GM23338 (cell line): ENCODE measurements around the gene RGS6. TPM values are rescaled to one million over a fixed set of nuclear protein-coding genes. Genes with fewer than 3 reads are reported as not detected.

Source experiments
- ATAC-seq: fragments of 200-7000 bp; cut with Tn5 transposase; 3 replicates; pipeline ENCODE4 v1.9.1; 2020
- DNase-seq: peaks from one replicate; pipeline ENCODE4 v3.0.0-alpha.2; 2015; ENCODE audit warnings: low spot score
- H2AFZ ChIP-seq: fragments of 200-600 bp; sonication (generic); 2 replicates; pipeline ENCODE4 v1.8.0; 2016; ENCODE audit warnings: antibody characterized with exemption, mild to moderate bottlenecking, moderate library complexity
- H3F3A ChIP-seq: fragments of 200-600 bp; sonication (generic); replicated peaks from 2 replicates; pipeline ENCODE4 v1.8.0; 2017; ENCODE audit warnings: antibody characterized with exemption, mixed run types, low read depth
- H3K27ac ChIP-seq: fragments of 200-600 bp; sonication (generic); 2 replicates; pipeline ENCODE4 v1.6.1; 2016; ENCODE audit warnings: low read depth
- H3K27me3 ChIP-seq: fragments of 200-600 bp; sonication (generic); 2 replicates; pipeline ENCODE4 v1.8.0; 2016; ENCODE audit warnings: mild to moderate bottlenecking, mixed run types, moderate library complexity; ENCODE audit not compliant: insufficient read depth
- H3K36me3 ChIP-seq: fragments of 200-600 bp; sonication (generic); 2 replicates; pipeline ENCODE4 v1.8.0; 2016; ENCODE audit warnings: mild to moderate bottlenecking; ENCODE audit not compliant: insufficient read depth
- H3K4me1 ChIP-seq: fragments of 200-600 bp; sonication (generic); 2 replicates; pipeline ENCODE4 v1.8.0; 2016; ENCODE audit warnings: mild to moderate bottlenecking, moderate library complexity; ENCODE audit not compliant: insufficient read depth
- H3K4me2 ChIP-seq: fragments of 200-600 bp; sonication (generic); 2 replicates; pipeline ENCODE4 v1.7.1; 2017; ENCODE audit warnings: mixed run types
- H3K4me3 ChIP-seq: fragments of 200-600 bp; sonication (generic); 2 replicates; pipeline ENCODE4 v1.6.1; 2016; ENCODE audit warnings: mixed run types
- H3K79me2 ChIP-seq: fragments of 200-600 bp; sonication (generic); replicated peaks from 2 replicates; pipeline ENCODE4 v1.8.0; 2017; ENCODE audit warnings: mild to moderate bottlenecking; ENCODE audit not compliant: insufficient read depth
- H3K9me2 ChIP-seq: fragments of 200-600 bp; sonication (generic); 2 replicates; pipeline ENCODE4 v1.8.0; 2017; ENCODE audit not compliant: insufficient read depth
- H4K20me1 ChIP-seq: fragments of 200-600 bp; sonication (generic); replicated peaks from 2 replicates; pipeline ENCODE4 v1.8.0; 2017; ENCODE audit warnings: mild to moderate bottlenecking; ENCODE audit not compliant: insufficient read depth
- H3K27ac Mint-ChIP-seq: 2 replicates; pipeline ENCODE4 v1.8.0; 2020; ENCODE audit warnings: inconsistent platforms, mild to moderate bottlenecking, moderate library complexity, mixed read lengths
- H3K27me3 Mint-ChIP-seq: 3 replicates; pipeline ENCODE4 v1.8.0; 2022; ENCODE audit warnings: low read depth, mild to moderate bottlenecking, moderate library complexity, mixed read lengths, inconsistent platforms; ENCODE audit not compliant: insufficient read depth, poor library complexity
- H3K36me3 Mint-ChIP-seq: 3 replicates; pipeline ENCODE4 v1.8.0; 2021; ENCODE audit warnings: low read depth, mild to moderate bottlenecking, inconsistent platforms, moderate library complexity, mixed read lengths
- H3K4me1 Mint-ChIP-seq: 3 replicates; pipeline ENCODE4 v1.8.0; 2020; ENCODE audit warnings: mild to moderate bottlenecking, inconsistent platforms, mixed read lengths
- H3K4me3 Mint-ChIP-seq: 3 replicates; pipeline ENCODE4 v1.8.0; 2021; ENCODE audit warnings: moderate library complexity, mild to moderate bottlenecking, inconsistent platforms, mixed read lengths
- H3K9me3 Mint-ChIP-seq: 3 replicates; pipeline ENCODE4 v1.8.0; 2020; ENCODE audit warnings: moderate library complexity, mild to moderate bottlenecking, inconsistent platforms, mixed read lengths
- EZH2phosphoT487 ChIP-seq: fragments of 200-600 bp; sonication (generic); IDR thresholded peaks from one replicate; pipeline ENCODE4 v1.8.1; 2018; ENCODE audit warnings: antibody characterized with exemption; ENCODE audit not compliant: unreplicated experiment
- JUNB ChIP-seq: IDR thresholded peaks from one replicate; pipeline ENCODE4 v1.6.1; 2016; ENCODE audit warnings: antibody characterized with exemption; ENCODE audit not compliant: unreplicated experiment
- REST ChIP-seq: IDR thresholded peaks from one replicate; pipeline ENCODE4 v1.6.1; 2018; ENCODE audit warnings: antibody characterized with exemption; ENCODE audit not compliant: unreplicated experiment
- STAT1 ChIP-seq: IDR thresholded peaks from one replicate; pipeline ENCODE4 v1.6.1; 2016; ENCODE audit warnings: antibody characterized with exemption; ENCODE audit not compliant: unreplicated experiment
- ZNF114 ChIP-seq: fragments of 250-450 bp; sonication (Bioruptor Pico); IDR thresholded peaks from 2 replicates; pipeline ENCODE4 v1.5.0; 2020; ENCODE audit warnings: mild to moderate bottlenecking, moderate library complexity
- ZNF462 ChIP-seq: fragments of 250-450 bp; sonication (Bioruptor Pico); IDR thresholded peaks from 2 replicates; pipeline ENCODE4 v1.5.0; 2020; ENCODE audit warnings: mild to moderate bottlenecking, moderate library complexity
- polyA plus RNA-seq: library from polyadenylated mRNA; unstranded; fragments of >200 nt; fragmentation: Nextera tagmentation; extraction: Ambion mirVana; gene quantifications from 2 replicates; pipeline ENCODE4 v1.2.1, GENCODE V29; 2016
- total RNA-seq: library from RNA; depleted of rRNA; stranded (reverse); fragments of >200 nt; shearing (Covaris generic); gene quantifications from 2 replicates; pipeline ENCODE4 v1.2.3, GENCODE V29; 2014

Gene RGS6
- total and polyA plus RNA-seq, 2 experiments from 2014 or later = 0.66 to 0.83 TPM

- no peak for TF ChIP-seq REST
Measured at GRCh38 chr14:72097173-72097783, 165.0 kb downstream of the RGS6 start (continued).

GRCh38 chr14:72098210-72098609 is 166.0 kb downstream of the RGS6 start:
- DNase-seq = no peak
- Histone ChIP-seq H2AFZ (no peak overlapping the region), H3K9me2 (no peaks in the 10 kb centered on the region), H3K27me3 (no peaks in the 10 kb centered on the region), H4K20me1 (no peaks in the 10 kb centered on the region), H3F3A (no peaks in the 10 kb centered on the region), H3K79me2 (no peaks in the 10 kb centered on the region), H3K4me3 (no peak overlapping the region), H3K27ac (no peak overlapping the region), H3K4me1 (peaks cover 10% of the 10 kb centered on the region; the same call in 1 of the 2 replicates), H3K36me3 (no peaks in the 10 kb centered on the region), H3K4me2 (no peak overlapping the region)
- Mint-ChIP-seq H3K36me3 (no peaks in the 10 kb centered on the region), H3K27ac (no peak overlapping the region), H3K27me3 (peaks cover 5% of the 10 kb centered on the region), H3K4me1 (peaks cover 9% of the 10 kb centered on the region; the same call in 2 of the 3 replicates), H3K4me3 (no peak overlapping the region), H3K9me3 (no peaks in the 10 kb centered on the region)
- TF ChIP-seq ZNF114 (CRISPR knock-in tag) = no peak
- no peak for TF ChIP-seq EZH2phosphoT487
- no peak for TF ChIP-seq ZNF462 (CRISPR knock-in tag)
- TF ChIP-seq STAT1 = no peak
- TF ChIP-seq JUNB = no peak
- ATAC-seq = no peak
